OCI-LY1 (cell line): ENCODE results near the gene NLGN3.

ENCODE experiments used
- H2AFZ ChIP-seq: fragments of 200-600 bp; sonication (generic), shearing (Covaris generic); 2 replicates; pipeline ENCODE4 v1.6.0; 2014; ENCODE audit warnings: antibody characterized with exemption, mild to moderate bottlenecking, low read length
- H3F3A ChIP-seq: fragments of 200-600 bp; sonication (generic), shearing (Covaris generic); 2 replicates; pipeline ENCODE4 v1.6.0; 2014; ENCODE audit warnings: mild to moderate bottlenecking, antibody characterized with exemption, low read length, moderate library complexity; ENCODE audit not compliant: insufficient read depth
- H3K27ac ChIP-seq: fragments of 200-600 bp; sonication (generic); 2 replicates; pipeline ENCODE4 v1.5.1; 2014; ENCODE audit warnings: low read length, mixed run types, mild to moderate bottlenecking, low read depth; ENCODE audit not compliant: poor library complexity, severe bottlenecking
- H3K27me3 ChIP-seq: fragments of 200-600 bp; sonication (generic); 2 replicates; pipeline ENCODE4 v1.6.0; 2014; ENCODE audit warnings: antibody characterized with exemption, mild to moderate bottlenecking, low read length, moderate library complexity; ENCODE audit not compliant: insufficient read depth
- H3K36me3 ChIP-seq: fragments of 200-600 bp; sonication (generic); 2 replicates; pipeline ENCODE4 v1.6.1; 2014; ENCODE audit warnings: mild to moderate bottlenecking, antibody characterized with exemption, low read length, moderate library complexity, mixed read lengths; ENCODE audit not compliant: insufficient read depth
- H3K4me1 ChIP-seq: fragments of 200-600 bp; sonication (generic); 2 replicates; pipeline ENCODE4 v1.5.1; 2014; ENCODE audit warnings: mild to moderate bottlenecking, low read length, moderate library complexity; ENCODE audit not compliant: insufficient read depth, severe bottlenecking
- H3K4me2 ChIP-seq: fragments of 200-600 bp; sonication (generic), shearing (Covaris generic); 2 replicates; pipeline ENCODE4 v1.6.1; 2014; ENCODE audit warnings: low read length
- H3K4me3 ChIP-seq: fragments of 200-600 bp; sonication (generic); 2 replicates; pipeline ENCODE4 v1.5.1; 2014; ENCODE audit warnings: low read length, low read depth, mild to moderate bottlenecking, mixed read lengths; ENCODE audit not compliant: poor library complexity, severe bottlenecking
- H3K79me2 ChIP-seq: fragments of 200-600 bp; shearing (Covaris generic); 2 replicates; pipeline ENCODE4 v1.6.1; 2016; ENCODE audit warnings: mixed run types, low read length, mixed read lengths; ENCODE audit not compliant: insufficient read depth
- H3K9ac ChIP-seq: fragments of 200-600 bp; sonication (generic), shearing (Covaris generic); 2 replicates; pipeline ENCODE4 v1.6.1; 2014; ENCODE audit warnings: mild to moderate bottlenecking, low read length, mixed read lengths
- H3K9me2 ChIP-seq: fragments of 200-600 bp; sonication (generic), shearing (Covaris generic); 2 replicates; pipeline ENCODE4 v1.6.1; 2014; ENCODE audit warnings: low read depth, mild to moderate bottlenecking, low read length, mixed read lengths
- H3K9me3 ChIP-seq: fragments of 200-600 bp; shearing (Covaris generic); 2 replicates; pipeline ENCODE4 v1.6.1; 2014; ENCODE audit warnings: low read length, mixed read lengths
- H4K20me1 ChIP-seq: fragments of 200-600 bp; sonication (generic), shearing (Covaris generic); 2 replicates; pipeline ENCODE4 v1.6.0; 2016; ENCODE audit warnings: mild to moderate bottlenecking, low read length; ENCODE audit not compliant: insufficient read depth
- CTCF ChIP-seq: fragments of 200-600 bp; sonication (generic), shearing (Covaris generic); IDR thresholded peaks from 2 replicates; pipeline ENCODE4 v1.5.1; 2017; ENCODE audit warnings: mild to moderate bottlenecking, antibody characterized with exemption, low read length, moderate library complexity, mixed read lengths
- EZH2 ChIP-seq: fragments of 200-600 bp; sonication (generic), shearing (Covaris generic); IDR thresholded peaks from 2 replicates; pipeline ENCODE4 v1.8.0; 2017; ENCODE audit warnings: borderline replicate concordance, mixed run types, mild to moderate bottlenecking, antibody characterized with exemption, low read length, moderate library complexity, mixed read lengths

The NLGN3 gene

GRCh38 chrX:71148278-71148663 lies 3.6 kb downstream of the NLGN3 start:
- no peak overlapping the region for H3K9ac ChIP-seq
- no peak overlapping the region for H3K4me3 ChIP-seq
- H3K27ac ChIP-seq, result no peak overlapping the region
- H3F3A ChIP-seq, result no peaks in the 10 kb centered on the region
- H3K27me3 ChIP-seq, result no peaks in the 10 kb centered on the region
- no peaks in the 10 kb centered on the region for H3K9me3 ChIP-seq
- no peak overlapping the region for H2AFZ ChIP-seq
- TF ChIP-seq CTCF (no peak), EZH2 (no peak)
- H3K79me2 ChIP-seq, result no peaks in the 10 kb centered on the region
- no peaks in the 10 kb centered on the region for H3K9me2 ChIP-seq
- peaks cover 2% of the 10 kb centered on the region; the same call in 1 of the 2 replicates for H3K36me3 ChIP-seq
- no peaks in the 10 kb centered on the region for H4K20me1 ChIP-seq
- H3K4me2 ChIP-seq, result no peak overlapping the region
- H3K4me1 ChIP-seq, result no peaks in the 10 kb centered on the region

- no peak overlapping the region for H3K27ac ChIP-seq
- TF ChIP-seq CTCF, result no peak
- TF ChIP-seq EZH2, result no peak
- no peaks in the 10 kb centered on the region for H3F3A ChIP-seq
- no peaks in the 10 kb centered on the region for H3K9me3 ChIP-seq
- no peak overlapping the region for H2AFZ ChIP-seq
- H4K20me1 ChIP-seq, result no peaks in the 10 kb centered on the region
- H3K9me2 ChIP-seq, result no peaks in the 10 kb centered on the region
- H3K36me3 ChIP-seq, result no peaks in the 10 kb centered on the region
- no peak overlapping the region for H3K4me3 ChIP-seq
- H3K27me3 ChIP-seq, result no peaks in the 10 kb centered on the region
- no peaks in the 10 kb centered on the region for H3K4me1 ChIP-seq
- no peak overlapping the region for H3K4me2 ChIP-seq
- no peak overlapping the region for H3K9ac ChIP-seq
- no peaks in the 10 kb centered on the region for H3K79me2 ChIP-seq
Measured at GRCh38 chrX:71151366-71151765, 6.7 kb downstream of the NLGN3 start.

- Histone ChIP-seq H3F3A (no peaks in the 10 kb centered on the region), H4K20me1 (no peaks in the 10 kb centered on the region), H3K9ac (no peak overlapping the region), H2AFZ (no peak overlapping the region), H3K36me3 (no peaks in the 10 kb centered on the region), H3K4me1 (no peaks in the 10 kb centered on the region), H3K4me2 (no peak overlapping the region), H3K79me2 (no peaks in the 10 kb centered on the region), H3K4me3 (no peak overlapping the region), H3K9me2 (no peaks in the 10 kb centered on the region), H3K9me3 (no peaks in the 10 kb centered on the region), H3K27me3 (no peaks in the 10 kb centered on the region), H3K27ac (no peak overlapping the region)
- TF ChIP-seq CTCF (no peak), EZH2 (no peak)
Measured at GRCh38 chrX:71154196-71154595, 9.6 kb downstream of the NLGN3 start.
